Liver (tissue), 9 donors: ENCODE results near the gene DLK2. TPM values are rescaled to one million over a fixed set of nuclear protein-coding genes. Genes with fewer than 3 reads are reported as not detected.

Source experiments
- DNase-seq: peaks from one replicate; pipeline ENCODE4 v3.0.0-alpha.2; 2017; ENCODE audit warnings: low spot score
- H3K27ac ChIP-seq, 2 donors: one replicate each; pipeline ENCODE4 v1.7.0; 2013; ENCODE audit warnings: inconsistent platforms in 2 of 2, low read length in 2 of 2, control low read depth in 1 of 2, low read depth in 1 of 2, mild to moderate bottlenecking in 1 of 2
- H3K27me3 ChIP-seq, 4 donors: one replicate each; pipeline versions ENCODE4 v1.6.1 to v1.7.0; 2013; ENCODE audit warnings: low read length in 3 of 4, inconsistent platforms in 1 of 4, mild to moderate bottlenecking in 1 of 4, moderate library complexity in 1 of 4; ENCODE audit not compliant: control insufficient read depth in 4 of 4, insufficient read depth in 4 of 4
- H3K36me3 ChIP-seq, 4 donors: one replicate each; pipeline versions ENCODE4 v1.6.1 to v1.7.0; 2013; ENCODE audit warnings: low read length in 3 of 4, mild to moderate bottlenecking in 3 of 4, low read depth in 1 of 4, moderate library complexity in 1 of 4; ENCODE audit not compliant: control insufficient read depth in 4 of 4, insufficient read depth in 3 of 4
- H3K4me1 ChIP-seq, 4 donors: one replicate each; pipeline versions ENCODE4 v1.6.1 to v1.7.0; 2013; ENCODE audit warnings: low read length in 3 of 4, mild to moderate bottlenecking in 3 of 4, moderate library complexity in 1 of 4; ENCODE audit not compliant: control insufficient read depth in 4 of 4, insufficient read depth in 4 of 4
- H3K4me3 ChIP-seq, 3 donors: one replicate each; pipeline versions ENCODE4 v1.6.1 to v1.7.0; 2013; ENCODE audit warnings: low read length in 3 of 3, control low read depth in 1 of 3, low read depth in 1 of 3, mild to moderate bottlenecking in 1 of 3
- H3K9ac ChIP-seq, 2 donors: one replicate each; pipeline ENCODE4 v1.7.0; 2013; ENCODE audit warnings: low read length in 2 of 2, mild to moderate bottlenecking in 2 of 2, moderate library complexity in 2 of 2, control low read depth in 1 of 2, low read depth in 1 of 2
- H3K9me3 ChIP-seq, 4 donors: one replicate each; pipeline versions ENCODE4 v1.6.1 to v1.7.0; 2013; ENCODE audit warnings: low read length in 3 of 4; ENCODE audit not compliant: control insufficient read depth in 4 of 4
- EGR1 ChIP-seq, 2 donors: IDR thresholded peaks; 2 replicates each; pipeline ENCODE4 v1.6.1; 2016 to 2018; ENCODE audit warnings: antibody characterized with exemption in 2 of 2, low read depth in 2 of 2
- FOXA2 ChIP-seq: IDR thresholded peaks from 2 replicates; pipeline ENCODE4 v1.6.1; 2016; ENCODE audit warnings: antibody characterized with exemption
- HNF4A ChIP-seq, 2 donors: conservative IDR thresholded peaks; 2 replicates each; pipeline ENCODE4 v1.6.1; 2016; ENCODE audit warnings: antibody characterized with exemption in 2 of 2, mild to moderate bottlenecking in 2 of 2
- MAX ChIP-seq: IDR thresholded peaks from 2 replicates; pipeline ENCODE4 v1.6.1; 2016; ENCODE audit warnings: antibody characterized with exemption
- NR2F2 ChIP-seq: IDR thresholded peaks from 2 replicates; pipeline ENCODE4 v1.6.1; 2016; ENCODE audit warnings: antibody characterized with exemption
- RAD21 ChIP-seq, 2 donors: IDR thresholded peaks; 2 replicates each; pipeline ENCODE4 v1.6.1; 2016; ENCODE audit warnings: antibody characterized with exemption in 2 of 2, mild to moderate bottlenecking in 2 of 2
- RXRA ChIP-seq, 2 donors: IDR thresholded peaks; 2 replicates each; pipeline ENCODE4 v1.6.1; 2017 to 2018; ENCODE audit warnings: antibody characterized with exemption in 2 of 2, mild to moderate bottlenecking in 1 of 2
- TAF1 ChIP-seq: conservative IDR thresholded peaks from 2 replicates; pipeline ENCODE4 v1.6.1; 2016; ENCODE audit warnings: antibody characterized with exemption, mild to moderate bottlenecking
- YY1 ChIP-seq: IDR thresholded peaks from 2 replicates; pipeline ENCODE4 v1.6.1; 2016; ENCODE audit warnings: antibody characterized with exemption, mild to moderate bottlenecking
- WGBS: extraction: QIAGEN DNeasy Blood & Tissue Kit; methylation state at CpG from one replicate; pipeline ENCODE4 v1.1.7; 2013; 5-methylcytosine and 5-hydroxymethylcytosine counted together
- polyA plus RNA-seq, 2 donors: library from polyadenylated mRNA; stranded (reverse) in 1 of 2; unstranded in 1 of 2; fragments of 200-250 nt in 1 of 2; fragments of >200 nt in 1 of 2; fragmentation: Nextera tagmentation in 1 of 2; extraction: Ambion mirVana in 1 of 2; gene quantifications; one replicate each; pipeline versions ENCODE4 v1.2.1 to v1.2.3, GENCODE V29; 2013 to 2015
- total RNA-seq, 2 donors: library from RNA; depleted of rRNA; stranded (reverse); fragments of >200 nt; gene quantifications; one replicate each; pipeline ENCODE4 v1.2.3, GENCODE V29; 2014
- TF ChIP-seq, protein P1 (sequence below): IDR thresholded peaks from 2 replicates; pipeline ENCODE4 v1.6.1; 2016; ENCODE audit warnings: antibody characterized with exemption, mild to moderate bottlenecking
- TF ChIP-seq, protein P2 (sequence below): fragments of 150-350 bp; IDR thresholded peaks from 2 replicates; pipeline ENCODE4 v1.5.1; 2017; ENCODE audit warnings: improper control_type of control experiment, low read depth, low read length; ENCODE audit not compliant: missing input control
- TF ChIP-seq, protein P3 (sequence below): IDR thresholded peaks from 2 replicates; pipeline ENCODE4 v1.6.1; 2016; ENCODE audit warnings: antibody characterized with exemption
- donor health status: healthy.
- donor health status: healthy.
- donor health status: healthy.
- donor health status: healthy.
- donor health status: healthy.

The DLK2 gene
- total and polyA plus RNA-seq, 4 donors: 0.08 to 1.0 (median 0.08) TPM; not detected in 1

GRCh38 chr6:43461936-43462335 is 6.6 kb upstream of the DLK2 start:
- no peak overlapping the region for H3K4me3 ChIP-seq
- H3K9ac ChIP-seq: no peak overlapping the region
- no peak for TF ChIP-seq TAF1
- TF ChIP-seq RAD21 (IDR thresholded peaks at IDR 0.05): no peak
- TF ChIP-seq, protein P1, sequence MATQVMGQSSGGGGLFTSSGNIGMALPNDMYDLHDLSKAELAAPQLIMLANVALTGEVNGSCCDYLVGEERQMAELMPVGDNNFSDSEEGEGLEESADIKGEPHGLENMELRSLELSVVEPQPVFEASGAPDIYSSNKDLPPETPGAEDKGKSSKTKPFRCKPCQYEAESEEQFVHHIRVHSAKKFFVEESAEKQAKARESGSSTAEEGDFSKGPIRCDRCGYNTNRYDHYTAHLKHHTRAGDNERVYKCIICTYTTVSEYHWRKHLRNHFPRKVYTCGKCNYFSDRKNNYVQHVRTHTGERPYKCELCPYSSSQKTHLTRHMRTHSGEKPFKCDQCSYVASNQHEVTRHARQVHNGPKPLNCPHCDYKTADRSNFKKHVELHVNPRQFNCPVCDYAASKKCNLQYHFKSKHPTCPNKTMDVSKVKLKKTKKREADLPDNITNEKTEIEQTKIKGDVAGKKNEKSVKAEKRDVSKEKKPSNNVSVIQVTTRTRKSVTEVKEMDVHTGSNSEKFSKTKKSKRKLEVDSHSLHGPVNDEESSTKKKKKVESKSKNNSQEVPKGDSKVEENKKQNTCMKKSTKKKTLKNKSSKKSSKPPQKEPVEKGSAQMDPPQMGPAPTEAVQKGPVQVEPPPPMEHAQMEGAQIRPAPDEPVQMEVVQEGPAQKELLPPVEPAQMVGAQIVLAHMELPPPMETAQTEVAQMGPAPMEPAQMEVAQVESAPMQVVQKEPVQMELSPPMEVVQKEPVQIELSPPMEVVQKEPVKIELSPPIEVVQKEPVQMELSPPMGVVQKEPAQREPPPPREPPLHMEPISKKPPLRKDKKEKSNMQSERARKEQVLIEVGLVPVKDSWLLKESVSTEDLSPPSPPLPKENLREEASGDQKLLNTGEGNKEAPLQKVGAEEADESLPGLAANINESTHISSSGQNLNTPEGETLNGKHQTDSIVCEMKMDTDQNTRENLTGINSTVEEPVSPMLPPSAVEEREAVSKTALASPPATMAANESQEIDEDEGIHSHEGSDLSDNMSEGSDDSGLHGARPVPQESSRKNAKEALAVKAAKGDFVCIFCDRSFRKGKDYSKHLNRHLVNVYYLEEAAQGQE: no peak
- TF ChIP-seq EGR1 (IDR thresholded peaks at IDR 0.05; ENCODE audit: low read depth in 2 of 2): no peak
- TF ChIP-seq, protein P2, sequence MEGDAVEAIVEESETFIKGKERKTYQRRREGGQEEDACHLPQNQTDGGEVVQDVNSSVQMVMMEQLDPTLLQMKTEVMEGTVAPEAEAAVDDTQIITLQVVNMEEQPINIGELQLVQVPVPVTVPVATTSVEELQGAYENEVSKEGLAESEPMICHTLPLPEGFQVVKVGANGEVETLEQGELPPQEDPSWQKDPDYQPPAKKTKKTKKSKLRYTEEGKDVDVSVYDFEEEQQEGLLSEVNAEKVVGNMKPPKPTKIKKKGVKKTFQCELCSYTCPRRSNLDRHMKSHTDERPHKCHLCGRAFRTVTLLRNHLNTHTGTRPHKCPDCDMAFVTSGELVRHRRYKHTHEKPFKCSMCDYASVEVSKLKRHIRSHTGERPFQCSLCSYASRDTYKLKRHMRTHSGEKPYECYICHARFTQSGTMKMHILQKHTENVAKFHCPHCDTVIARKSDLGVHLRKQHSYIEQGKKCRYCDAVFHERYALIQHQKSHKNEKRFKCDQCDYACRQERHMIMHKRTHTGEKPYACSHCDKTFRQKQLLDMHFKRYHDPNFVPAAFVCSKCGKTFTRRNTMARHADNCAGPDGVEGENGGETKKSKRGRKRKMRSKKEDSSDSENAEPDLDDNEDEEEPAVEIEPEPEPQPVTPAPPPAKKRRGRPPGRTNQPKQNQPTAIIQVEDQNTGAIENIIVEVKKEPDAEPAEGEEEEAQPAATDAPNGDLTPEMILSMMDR: no peak
- no peak for TF ChIP-seq HNF4A (conservative IDR thresholded peaks at IDR 0.05)
- TF ChIP-seq, protein P3, sequence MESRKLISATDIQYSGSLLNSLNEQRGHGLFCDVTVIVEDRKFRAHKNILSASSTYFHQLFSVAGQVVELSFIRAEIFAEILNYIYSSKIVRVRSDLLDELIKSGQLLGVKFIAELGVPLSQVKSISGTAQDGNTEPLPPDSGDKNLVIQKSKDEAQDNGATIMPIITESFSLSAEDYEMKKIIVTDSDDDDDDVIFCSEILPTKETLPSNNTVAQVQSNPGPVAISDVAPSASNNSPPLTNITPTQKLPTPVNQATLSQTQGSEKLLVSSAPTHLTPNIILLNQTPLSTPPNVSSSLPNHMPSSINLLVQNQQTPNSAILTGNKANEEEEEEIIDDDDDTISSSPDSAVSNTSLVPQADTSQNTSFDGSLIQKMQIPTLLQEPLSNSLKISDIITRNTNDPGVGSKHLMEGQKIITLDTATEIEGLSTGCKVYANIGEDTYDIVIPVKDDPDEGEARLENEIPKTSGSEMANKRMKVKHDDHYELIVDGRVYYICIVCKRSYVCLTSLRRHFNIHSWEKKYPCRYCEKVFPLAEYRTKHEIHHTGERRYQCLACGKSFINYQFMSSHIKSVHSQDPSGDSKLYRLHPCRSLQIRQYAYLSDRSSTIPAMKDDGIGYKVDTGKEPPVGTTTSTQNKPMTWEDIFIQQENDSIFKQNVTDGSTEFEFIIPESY: no peak
- TF ChIP-seq YY1: no peak
- TF ChIP-seq MAX: no peak
- TF ChIP-seq RXRA (IDR thresholded peaks at IDR 0.05): no peak
- no peaks in the 10 kb centered on the region for H3K36me3 ChIP-seq
- no peak overlapping the region for H3K27ac ChIP-seq
- no peaks in the 10 kb centered on the region for H3K9me3 ChIP-seq
- H3K4me1 ChIP-seq: no peaks in the 10 kb centered on the region
- DNase-seq: no peak
- H3K27me3 ChIP-seq: no peaks in the 10 kb centered on the region
- 74% methylated on average over 5 of the region's 5 CpGs for WGBS

- H3K9me3 ChIP-seq: no peaks in the 10 kb centered on the region
- DNase-seq: no peak
- TF ChIP-seq NR2F2 (no peak), FOXA2 (no peak), YY1 (no peak), MAX (no peak), HNF4A (conservative IDR thresholded peaks at IDR 0.05) (no peak)
- TF ChIP-seq, protein P3: no peak
- no peak overlapping the region for H3K9ac ChIP-seq
- H3K4me1 ChIP-seq: peaks cover 3 to 8% (median 5%) of the 10 kb centered on the region in 4 donors
- no peak overlapping the region for H3K4me3 ChIP-seq
- H3K27ac ChIP-seq: no peak overlapping the region
- no peaks in the 10 kb centered on the region for H3K36me3 ChIP-seq
- peaks cover 0 to 3% (median 1%) of the 10 kb centered on the region in 4 donors for H3K27me3 ChIP-seq
- 75% methylated on average over 4 of the region's 4 CpGs for WGBS
Observed at GRCh38 chr6:43460032-43460431, 4.7 kb upstream of the DLK2 start.
